ENCODE data around the gene KRT36.

KRT36 gene

GRCh38 chr17:41476866-41477815 is 12.6 kb downstream of the KRT36 start:
- no peak for DNase-seq (ENCODE audit: low read depth)

GRCh38 chr17:41475421-41475820 is 14.3 kb downstream of the KRT36 start:
- no peak for DNase-seq (ENCODE audit: low read depth)

- DNase-seq (ENCODE audit: low read depth) = no peak
These were observed 14.8 kb downstream of the KRT36 start for GRCh38 chr17:41474863-41475262.

- DNase-seq (ENCODE audit: low read depth) = no peak
These were observed 21.4 kb downstream of the KRT36 start for GRCh38 chr17:41468346-41468745.

- no peak for DNase-seq (ENCODE audit: low read depth)
These were observed 22.1 kb downstream of the KRT36 start for GRCh38 chr17:41467561-41467960.

GRCh38 chr17:41466988-41467387 is 22.7 kb downstream of the KRT36 start, which contains the start of gene KRT32:
KRT32 (minus strand) TSS chr17:41467386; CDS start chr17:41467325, 61 bp downstream.
- DNase-seq (ENCODE audit: low read depth) = no peak

- DNase-seq (ENCODE audit: low read depth) = peak; percentile 55
These were observed 25.0 kb downstream of the KRT36 start for GRCh38 chr17:41464682-41465081.

GRCh38 chr17:41464173-41464572 is 25.5 kb downstream of the KRT36 start:
- DNase-seq (ENCODE audit: low read depth) = no peak

- no peak for DNase-seq (ENCODE audit: low read depth)
These were observed 26.0 kb downstream of the KRT36 start for GRCh38 chr17:41463746-41464145.

- DNase-seq (ENCODE audit: low read depth) = no peak
These were observed 27.0 kb downstream of the KRT36 start for GRCh38 chr17:41462705-41463104.

- no peak for DNase-seq (ENCODE audit: low read depth)
These were observed 32.0 kb downstream of the KRT36 start for GRCh38 chr17:41457676-41458075.

GRCh38 chr17:41456204-41456603 is 33.5 kb downstream of the KRT36 start:
- DNase-seq (ENCODE audit: low read depth) = no peak

- no peak for DNase-seq (ENCODE audit: low read depth)
These were observed 34.5 kb downstream of the KRT36 start for GRCh38 chr17:41455236-41455635.

- DNase-seq (ENCODE audit: low read depth) = no peak
These were observed 36.6 kb downstream of the KRT36 start for GRCh38 chr17:41453066-41453465.

GRCh38 chr17:41452281-41452680 is 37.4 kb downstream of the KRT36 start:
- no peak for DNase-seq (ENCODE audit: low read depth)

- no peak for DNase-seq (ENCODE audit: low read depth)
These were observed 38.5 kb downstream of the KRT36 start for GRCh38 chr17:41451154-41451728.

- DNase-seq (ENCODE audit: low read depth) = no peak
These were observed 40.7 kb downstream of the KRT36 start for GRCh38 chr17:41449008-41449407.

- DNase-seq (ENCODE audit: low read depth) = no peak
These were observed 41.2 kb downstream of the KRT36 start for GRCh38 chr17:41448506-41448905.

GRCh38 chr17:41446806-41447205 is 42.9 kb downstream of the KRT36 start:
- DNase-seq (ENCODE audit: low read depth) = peak; percentile 49

- DNase-seq (ENCODE audit: low read depth) = no peak
These were observed 45.1 kb downstream of the KRT36 start for GRCh38 chr17:41444640-41445039.

GRCh38 chr17:41444186-41444585 is 45.5 kb downstream of the KRT36 start:
- DNase-seq (ENCODE audit: low read depth) = no peak

GRCh38 chr17:41442739-41443138 is 47.0 kb downstream of the KRT36 start:
- DNase-seq (ENCODE audit: low read depth) = no peak

- DNase-seq (ENCODE audit: low read depth) = no peak
These were observed 49.1 kb downstream of the KRT36 start, which contains the start of gene KRT38 for GRCh38 chr17:41440531-41441033. KRT38 (minus strand) TSS chr17:41440983; CDS start chr17:41440921, 62 bp downstream.

All from non-pigmented ciliary epithelial cell (primary cell).